ENCODE measurements around the gene TM7SF2. TPM values are rescaled to one million over a fixed set of nuclear protein-coding genes. Genes with fewer than 3 reads are reported as not detected.
A peak's percentile ranks its signal among the peaks of the same experiment; 100 is the strongest.

The TM7SF2 gene
- total and polyA plus RNA-seq, 12 donors, result 18.5 to 87.8 (median 69.5) TPM

DNA sequence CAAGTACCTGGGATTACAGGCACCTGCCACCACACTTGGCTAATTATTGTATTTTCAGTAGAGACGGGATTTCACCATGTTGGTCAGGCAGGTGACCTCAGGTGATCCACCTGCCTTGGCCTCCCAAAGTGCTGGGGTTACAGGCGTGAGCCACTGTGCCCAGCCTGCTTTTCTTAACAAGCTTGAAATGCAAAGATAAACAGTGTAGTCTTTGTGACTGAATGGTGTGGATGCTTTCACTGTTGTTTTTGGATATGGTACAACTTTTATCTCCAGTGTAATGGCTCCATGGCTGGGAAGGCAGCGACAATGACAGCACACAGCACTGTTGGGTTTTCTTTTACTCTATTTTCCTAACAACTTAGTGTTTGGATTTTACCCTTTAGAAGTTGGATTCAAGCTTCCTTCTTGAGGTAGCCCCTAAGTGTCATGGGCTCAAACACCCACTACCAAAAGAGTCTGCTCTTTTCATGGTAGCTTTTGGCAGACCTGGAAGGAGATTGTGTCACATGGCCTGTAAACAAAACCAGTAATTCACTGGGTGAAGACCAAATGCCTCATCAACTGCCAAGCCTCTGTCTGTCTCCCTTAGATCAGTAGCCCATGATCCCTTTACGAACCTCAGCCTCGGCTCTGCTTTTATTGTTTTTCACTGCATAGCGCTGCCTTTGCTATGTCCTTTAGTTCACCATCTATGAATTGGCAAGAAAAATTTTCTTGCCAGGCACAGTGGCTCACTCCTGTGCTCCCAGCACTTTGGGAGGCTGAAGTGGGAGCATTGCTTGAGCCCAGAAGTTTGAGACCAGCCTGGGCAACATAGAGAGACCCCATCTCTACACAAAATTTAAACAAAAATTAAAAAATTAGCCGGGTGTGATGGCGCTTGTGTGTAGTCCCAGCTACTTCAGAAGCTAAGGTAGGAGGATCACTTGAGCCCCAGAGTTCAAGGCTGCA lies 9.3 kb upstream of the TM7SF2 start:
- H3K27me3 ChIP-seq, result no peaks in the 10 kb centered on the region
- DNase-seq, result no peak
- no peak overlapping the region for H3K4me3 ChIP-seq
- intact Hi-C loops (cut with DNase I), result no loop called here
- ATAC-seq, result peak; percentile 20 to 73 (median 69)
- WGBS, 2 donors, result 58 to 61% methylated on average over 8 of the region's 8 CpGs
- TF ChIP-seq, protein P1, sequence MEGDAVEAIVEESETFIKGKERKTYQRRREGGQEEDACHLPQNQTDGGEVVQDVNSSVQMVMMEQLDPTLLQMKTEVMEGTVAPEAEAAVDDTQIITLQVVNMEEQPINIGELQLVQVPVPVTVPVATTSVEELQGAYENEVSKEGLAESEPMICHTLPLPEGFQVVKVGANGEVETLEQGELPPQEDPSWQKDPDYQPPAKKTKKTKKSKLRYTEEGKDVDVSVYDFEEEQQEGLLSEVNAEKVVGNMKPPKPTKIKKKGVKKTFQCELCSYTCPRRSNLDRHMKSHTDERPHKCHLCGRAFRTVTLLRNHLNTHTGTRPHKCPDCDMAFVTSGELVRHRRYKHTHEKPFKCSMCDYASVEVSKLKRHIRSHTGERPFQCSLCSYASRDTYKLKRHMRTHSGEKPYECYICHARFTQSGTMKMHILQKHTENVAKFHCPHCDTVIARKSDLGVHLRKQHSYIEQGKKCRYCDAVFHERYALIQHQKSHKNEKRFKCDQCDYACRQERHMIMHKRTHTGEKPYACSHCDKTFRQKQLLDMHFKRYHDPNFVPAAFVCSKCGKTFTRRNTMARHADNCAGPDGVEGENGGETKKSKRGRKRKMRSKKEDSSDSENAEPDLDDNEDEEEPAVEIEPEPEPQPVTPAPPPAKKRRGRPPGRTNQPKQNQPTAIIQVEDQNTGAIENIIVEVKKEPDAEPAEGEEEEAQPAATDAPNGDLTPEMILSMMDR (IDR thresholded peaks at IDR 0.05), result no peak
- H3K9me3 ChIP-seq, result no peaks in the 10 kb centered on the region
- H3K36me3 ChIP-seq, result peaks cover 0 to 58% (median 7%) of the 10 kb centered on the region in 9 donors
- peak overlapping the region; percentile 11 to 83 (median 74) for H3K27ac ChIP-seq
- H3K4me1 ChIP-seq, result peaks cover 0 to 59% (median 38%) of the 10 kb centered on the region in 9 donors

DNA sequence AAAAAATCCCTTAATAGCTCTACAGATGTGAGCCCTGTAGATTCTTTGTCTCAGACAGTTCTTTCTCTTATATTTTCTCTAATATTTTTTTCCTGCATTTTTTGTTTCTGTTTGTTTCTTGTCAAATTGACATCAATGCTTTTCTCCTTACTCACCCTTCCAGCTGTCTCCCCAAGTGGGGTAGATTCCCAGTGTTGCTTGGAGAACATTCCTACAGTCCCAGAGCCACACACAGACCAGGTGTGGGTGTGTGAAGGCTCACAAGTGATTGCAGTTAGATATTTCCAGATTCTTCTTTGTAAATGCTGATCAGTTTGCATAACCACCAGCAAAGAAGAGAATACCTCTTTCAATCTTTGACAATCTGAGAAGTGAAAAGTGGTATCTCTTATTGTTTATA lies 8.2 kb upstream of the TM7SF2 start:
- no peak for ATAC-seq
- Histone ChIP-seq H3K4me3 (no peak overlapping the region), H3K9me3 (no peaks in the 10 kb centered on the region), H3K4me1 (peaks cover 0 to 54% (median 36%) of the 10 kb centered on the region in 9 donors), H3K27me3 (no peaks in the 10 kb centered on the region), H3K27ac (peak overlapping the region; percentile 11 to 83 (median 74)), H3K36me3 (peaks cover 0 to 58% (median 18%) of the 10 kb centered on the region in 9 donors)
- DNase-seq, result no peak
- TF ChIP-seq, protein P1 (IDR thresholded peaks at IDR 0.05), result no peak
- intact Hi-C loops (cut with DNase I), result no loop called here

DNA sequence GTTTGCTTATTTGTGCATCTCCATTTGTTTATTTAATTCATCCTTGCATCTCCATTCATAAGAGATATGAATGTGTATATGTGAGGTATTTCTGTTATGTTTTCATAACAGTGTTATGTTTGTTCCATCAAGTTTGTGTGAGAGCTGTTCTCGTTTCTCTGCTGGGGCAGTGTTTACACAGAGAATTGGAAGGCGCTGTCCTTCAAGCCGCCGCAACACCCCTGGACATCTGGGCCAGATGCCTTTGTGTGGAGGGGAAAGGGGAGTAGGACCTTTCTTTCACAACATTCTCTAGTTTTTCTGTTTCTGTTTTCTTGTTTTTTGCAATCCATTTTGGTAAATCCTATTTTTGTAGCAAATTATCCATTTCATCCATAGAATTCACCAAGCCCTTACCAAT lies 7.0 kb upstream of the TM7SF2 start:
- no peaks in the 10 kb centered on the region for H3K9me3 ChIP-seq
- H3K4me3 ChIP-seq, result no peak overlapping the region
- ATAC-seq (peak in 4 of 8 donors; percentile 36 to 79 (median 46)), DNase-seq (no peak)
- peak overlapping the region; percentile 11 to 83 (median 74) for H3K27ac ChIP-seq
- no peaks in the 10 kb centered on the region for H3K27me3 ChIP-seq
- peaks cover 0 to 54% (median 36%) of the 10 kb centered on the region in 9 donors for H3K4me1 ChIP-seq
- 55% methylated on average over 4 of the region's 4 CpGs for WGBS, 2 donors
- intact Hi-C loops (cut with DNase I), result no loop called here
- TF ChIP-seq, protein P1 (IDR thresholded peaks at IDR 0.05), result no peak
- peaks cover 0 to 60% (median 29%) of the 10 kb centered on the region in 9 donors for H3K36me3 ChIP-seq

DNA sequence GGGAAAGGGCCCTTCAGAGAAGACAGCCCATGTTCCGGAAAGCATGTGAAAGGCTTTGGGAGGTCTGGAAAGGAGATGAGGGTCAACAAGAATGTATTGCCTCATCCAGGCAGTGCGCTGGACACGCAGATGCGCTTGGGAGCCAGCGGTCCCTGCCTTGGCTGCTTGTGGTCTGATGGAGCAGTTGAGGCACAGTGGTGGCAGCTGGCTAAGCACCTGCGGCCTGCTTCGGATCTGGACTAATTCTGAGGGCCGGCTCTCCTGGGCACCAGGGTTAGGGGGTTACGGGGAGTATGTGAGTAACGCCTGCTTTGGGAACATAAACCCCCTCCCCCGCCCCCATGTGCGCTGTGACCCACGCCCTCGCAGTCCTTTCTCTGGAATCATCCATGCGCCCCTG lies 4.6 kb upstream of the TM7SF2 start:
- Histone ChIP-seq H3K27ac (peak overlapping the region in 1 of 10 donors; percentile 3), H3K27me3 (no peaks in the 10 kb centered on the region), H3K36me3 (peaks cover 0 to 59% (median 31%) of the 10 kb centered on the region in 9 donors), H3K4me3 (no peak overlapping the region), H3K9me3 (no peaks in the 10 kb centered on the region), H3K4me1 (peaks cover 7 to 62% (median 44%) of the 10 kb centered on the region in 9 donors)
- TF ChIP-seq, protein P1 (IDR thresholded peaks at IDR 0.05), result no peak
- DNase-seq (no peak), ATAC-seq (no peak)
- intact Hi-C loops (cut with DNase I), result no loop called here
- whole genome bisulfite sequencing, 2 donors, result 95 to 96% methylated on average over 14 to 15 of the region's 15 CpGs
